Measurements from ENCODE around the gene DEPDC4.

Gene DEPDC4

DNA sequence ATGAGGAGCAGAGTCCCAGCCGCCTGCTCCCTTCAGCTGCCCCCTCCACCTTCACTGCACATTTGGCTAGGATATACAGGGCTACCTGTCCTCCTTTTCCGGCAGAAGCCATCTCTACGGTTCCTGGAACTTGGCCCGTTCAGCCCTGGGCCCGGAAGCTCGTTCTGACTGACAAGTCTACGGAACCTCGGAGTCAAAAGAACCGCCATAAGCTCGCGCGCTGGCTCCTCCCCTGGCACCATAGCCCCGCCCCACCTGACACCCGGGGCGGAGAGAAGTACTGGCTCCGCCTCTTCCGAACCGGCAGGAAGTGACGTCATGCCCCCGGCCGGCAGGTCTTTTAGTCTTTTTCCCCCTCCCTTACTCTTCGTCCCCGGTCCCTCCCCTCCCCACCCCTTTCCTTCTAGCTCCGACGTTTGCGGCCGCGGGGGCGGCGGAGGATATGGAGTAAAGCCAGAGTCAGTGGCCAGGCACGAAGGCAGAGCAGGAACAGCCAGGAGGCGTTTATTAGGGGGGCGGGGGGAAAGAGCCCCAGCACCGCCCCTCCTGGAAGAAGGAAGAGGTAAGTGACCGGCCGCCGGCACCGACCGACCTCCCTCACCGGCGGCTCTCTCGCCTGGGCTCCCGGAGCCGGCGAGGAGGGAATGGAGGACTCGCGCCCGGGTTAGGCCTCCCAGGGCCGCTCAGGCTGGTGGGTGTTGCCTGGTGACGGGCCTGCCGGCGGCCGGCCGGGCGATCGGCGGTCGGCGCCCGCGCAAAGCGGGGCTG, at the start of gene DEPDC4, which contains the start of gene SCYL2 (continued):
- no peak for TF ChIP-seq ZIC2 (tag by site-specific recombination; IDR thresholded peaks at IDR 0.05)
- TF ChIP-seq, protein P1, sequence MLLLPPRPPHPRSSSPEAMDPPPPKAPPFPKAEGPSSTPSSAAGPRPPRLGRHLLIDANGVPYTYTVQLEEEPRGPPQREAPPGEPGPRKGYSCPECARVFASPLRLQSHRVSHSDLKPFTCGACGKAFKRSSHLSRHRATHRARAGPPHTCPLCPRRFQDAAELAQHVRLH (tag by site-specific recombination; IDR thresholded peaks at IDR 0.05): no peak
- TF ChIP-seq ZNF423 (tag by site-specific recombination; IDR thresholded peaks at IDR 0.05): no peak
- TF ChIP-seq ZFP69B (tag by site-specific recombination; IDR thresholded peaks at IDR 0.05): no peak
- TF ChIP-seq SP2 (tag by site-specific recombination; IDR thresholded peaks at IDR 0.05): peak; percentile 92
- TF ChIP-seq ZBTB44 (tag by site-specific recombination; IDR thresholded peaks at IDR 0.05): no peak
- no peak for TF ChIP-seq BCL6B (tag by site-specific recombination; IDR thresholded peaks at IDR 0.05)
- no peak for TF ChIP-seq ZNF623 (tag by site-specific recombination; IDR thresholded peaks at IDR 0.05)
- TF ChIP-seq RBAK (tag by site-specific recombination; IDR thresholded peaks at IDR 0.05): no peak
- no peak for TF ChIP-seq ZNF140 (tag by site-specific recombination; IDR thresholded peaks at IDR 0.05)
- TF ChIP-seq ZNF184 (tag by site-specific recombination; IDR thresholded peaks at IDR 0.05): no peak
- 0 out of 2 replicates have a peak, but pooled peaks have one; percentile 22 for TF ChIP-seq TCF7L2 (IDR thresholded peaks at IDR 0.05; ENCODE audit: borderline replicate concordance, low read depth, low read length)
- 0 out of 2 replicates have a peak, but pooled peaks have one; percentile 17 for TF ChIP-seq WT1 (tag by site-specific recombination; IDR thresholded peaks at IDR 0.05)
- no peak for TF ChIP-seq ZNF302 (tag by site-specific recombination; IDR thresholded peaks at IDR 0.05; ENCODE audit: low read depth)
- no peak for TF ChIP-seq ZNF571 (tag by site-specific recombination; IDR thresholded peaks at IDR 0.05)
- no peak for TF ChIP-seq ZNF280C (tag by site-specific recombination; IDR thresholded peaks at IDR 0.05)
- no peak for TF ChIP-seq ZNF416 (tag by site-specific recombination; IDR thresholded peaks at IDR 0.05)
- TF ChIP-seq OVOL3 (tag by site-specific recombination; IDR thresholded peaks at IDR 0.05): no peak
- TF ChIP-seq, protein P2, sequence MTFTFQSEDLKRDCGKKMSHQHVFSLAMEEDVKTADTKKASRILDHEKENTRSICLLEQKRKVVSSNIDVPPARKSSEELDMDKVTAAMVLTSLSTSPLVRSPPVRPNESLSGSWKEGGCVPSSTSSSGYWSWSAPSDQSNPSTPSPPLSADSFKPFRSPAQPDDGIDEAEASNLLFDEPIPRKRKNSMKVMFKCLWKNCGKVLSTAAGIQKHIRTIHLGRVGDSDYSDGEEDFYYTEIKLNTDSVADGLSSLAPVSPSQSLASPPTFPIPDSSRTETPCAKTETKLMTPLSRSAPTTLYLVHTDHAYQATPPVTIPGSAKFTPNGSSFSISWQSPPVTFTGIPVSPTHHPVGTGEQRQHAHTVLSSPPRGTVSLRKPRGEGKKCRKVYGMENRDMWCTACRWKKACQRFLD (tag by site-specific recombination; IDR thresholded peaks at IDR 0.05): peak; percentile 79; the same call in 1 of the 2 replicates
- TF ChIP-seq ZFP41 (tag by site-specific recombination; IDR thresholded peaks at IDR 0.05; ENCODE audit: borderline replicate concordance): no peak
- TF ChIP-seq PRDM10 (tag by site-specific recombination; IDR thresholded peaks at IDR 0.05): peak; percentile 91
- TF ChIP-seq ZNF48 (tag by site-specific recombination; IDR thresholded peaks at IDR 0.05): no peak
- TF ChIP-seq ZNF138 (tag by site-specific recombination; IDR thresholded peaks at IDR 0.05; ENCODE audit: borderline replicate concordance): no peak
- TF ChIP-seq GLI4 (tag by site-specific recombination; IDR thresholded peaks at IDR 0.05): no peak
- no peak for TF ChIP-seq BCL11B (tag by site-specific recombination; IDR thresholded peaks at IDR 0.05; ENCODE audit: low read depth)
- no peak for TF ChIP-seq ZNF830 (tag by site-specific recombination; IDR thresholded peaks at IDR 0.05; ENCODE audit: low read depth)
- 0 out of 2 replicates have a peak, but pooled peaks have one; percentile 40 for TF ChIP-seq YY1 (tag by site-specific recombination; IDR thresholded peaks at IDR 0.05)
- TF ChIP-seq ZSCAN5A (tag by site-specific recombination; IDR thresholded peaks at IDR 0.05): 0 out of 2 replicates have a peak, but pooled peaks have one; percentile 42

Data from HEK293 (cell line).